CD4-positive, alpha-beta T cell treated with Interleukin-2 at 100 ng/mL for 4 hours (primary cell): ENCODE results near the gene ASB13.
"Not testable (repeated sequence)": the region's sequence is repeated elsewhere in the genome, so short reads cannot be mapped to it uniquely, and the experiment has no call there.

Experiments
- DNase-seq: peaks from one replicate; pipeline ENCODE4 v3.0.0-alpha.2; 2020; ENCODE audit warnings: low spot score

Gene ASB13

DNA sequence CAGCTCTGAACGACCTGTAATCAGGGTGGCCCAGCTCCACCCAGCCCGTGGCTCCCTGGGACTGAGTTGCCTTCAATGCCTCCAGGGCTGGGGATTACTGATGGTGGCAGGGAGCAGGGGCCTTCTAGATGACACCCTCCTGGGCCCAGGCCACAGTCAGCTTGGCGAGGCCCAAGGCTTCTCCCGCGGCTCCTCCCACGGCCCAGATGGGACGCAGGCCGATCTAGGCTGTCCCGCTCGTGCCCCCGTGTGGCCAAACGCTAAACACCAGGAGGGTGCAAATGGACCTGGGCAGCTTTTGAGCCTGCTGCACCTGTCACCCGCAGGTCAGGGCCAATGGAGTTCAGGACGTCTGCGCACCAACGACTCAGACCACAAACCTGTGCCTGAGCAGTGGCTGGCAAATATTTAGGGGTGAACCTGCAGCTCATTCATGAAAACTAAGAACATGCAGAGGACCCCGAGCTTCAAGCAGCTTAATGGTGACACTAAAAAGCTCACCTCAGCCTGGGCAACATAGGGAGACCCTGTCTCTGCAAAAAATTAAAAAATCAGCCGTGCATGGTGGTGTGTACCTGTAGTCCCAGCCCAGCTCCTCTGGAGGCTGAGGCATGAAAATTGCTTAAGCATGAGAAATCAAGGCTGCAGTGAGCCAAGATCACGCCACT, 43.2 kb downstream of the ASB13 start:
- peak; percentile 79 for DNase-seq

DNA sequence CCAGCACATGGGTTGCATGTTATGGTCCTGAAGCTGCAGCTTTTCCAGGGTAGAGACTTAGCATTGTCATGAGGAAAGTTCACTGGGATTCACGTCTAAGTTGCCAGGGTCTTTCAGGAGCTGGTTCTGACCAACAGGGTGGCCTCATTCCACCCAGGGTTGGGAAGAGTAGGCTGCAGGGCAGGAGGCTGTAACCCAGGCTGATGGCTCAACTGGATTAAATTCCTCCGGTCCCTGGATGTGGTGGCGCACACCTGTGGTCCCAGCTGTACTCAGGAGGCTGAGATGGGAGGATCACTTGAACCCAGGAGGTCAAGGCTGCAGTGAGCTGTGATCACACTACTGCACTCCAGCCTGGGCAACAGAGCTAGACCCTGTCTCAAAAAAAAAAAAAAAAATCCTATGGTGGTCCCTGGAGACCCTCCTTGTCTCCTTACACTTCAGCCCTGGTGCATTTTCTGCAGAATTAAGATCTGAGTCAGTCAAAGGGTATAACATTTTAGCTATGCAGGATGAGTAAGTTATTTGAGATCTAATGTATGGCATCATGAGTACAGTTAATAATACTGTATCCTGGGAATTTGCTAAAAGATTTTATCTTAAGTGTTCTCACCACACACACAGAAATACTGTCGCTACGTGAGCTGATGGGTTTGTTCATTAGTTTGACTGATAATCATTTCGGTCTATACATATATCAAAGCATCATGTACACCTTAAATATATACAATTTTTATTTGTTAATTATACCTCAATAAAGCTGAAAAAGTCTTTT, 44.0 kb downstream of the ASB13 start:
- no peak for DNase-seq

DNA sequence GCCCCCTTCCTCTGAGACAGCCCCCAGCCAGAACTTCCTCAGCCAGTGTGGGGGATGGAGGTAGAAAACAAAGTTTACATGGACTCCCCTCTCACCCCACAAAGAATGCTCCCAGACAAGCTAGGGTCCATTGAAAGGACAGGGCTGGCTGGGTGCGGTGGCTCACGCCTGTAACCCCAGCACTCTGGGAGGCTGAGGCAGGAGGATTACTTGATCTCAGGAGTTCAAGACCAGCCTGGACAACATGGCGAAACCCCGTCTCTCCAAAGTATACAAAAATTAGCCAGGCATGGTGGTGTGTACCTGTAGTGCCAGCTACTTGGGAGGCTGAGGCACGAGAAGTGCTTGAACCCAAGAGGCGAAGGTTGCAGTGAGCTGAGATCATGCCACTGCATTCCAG, 45.0 kb downstream of the ASB13 start:
- not testable (repeated sequence) for DNase-seq

DNA sequence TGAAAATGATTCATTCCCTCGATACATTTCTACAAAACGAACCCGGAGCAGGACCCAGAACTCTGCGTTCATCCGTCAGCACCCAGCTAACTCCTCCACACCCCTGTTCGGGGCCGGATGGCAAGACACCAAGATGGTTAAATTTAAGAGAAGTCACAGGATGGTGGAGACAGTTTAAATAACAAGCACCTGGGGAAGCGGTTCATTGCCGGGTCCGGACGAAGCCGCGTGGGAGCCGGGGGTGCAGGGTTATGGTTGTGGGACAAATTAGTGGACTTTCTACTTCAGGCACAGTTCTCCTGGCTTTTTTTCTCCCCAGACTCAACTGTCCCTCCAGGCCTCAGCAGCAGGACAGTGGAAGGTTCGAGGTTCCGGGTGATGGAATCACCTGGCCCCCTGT, 45.4 kb downstream of the ASB13 start:
- no peak for DNase-seq

DNA sequence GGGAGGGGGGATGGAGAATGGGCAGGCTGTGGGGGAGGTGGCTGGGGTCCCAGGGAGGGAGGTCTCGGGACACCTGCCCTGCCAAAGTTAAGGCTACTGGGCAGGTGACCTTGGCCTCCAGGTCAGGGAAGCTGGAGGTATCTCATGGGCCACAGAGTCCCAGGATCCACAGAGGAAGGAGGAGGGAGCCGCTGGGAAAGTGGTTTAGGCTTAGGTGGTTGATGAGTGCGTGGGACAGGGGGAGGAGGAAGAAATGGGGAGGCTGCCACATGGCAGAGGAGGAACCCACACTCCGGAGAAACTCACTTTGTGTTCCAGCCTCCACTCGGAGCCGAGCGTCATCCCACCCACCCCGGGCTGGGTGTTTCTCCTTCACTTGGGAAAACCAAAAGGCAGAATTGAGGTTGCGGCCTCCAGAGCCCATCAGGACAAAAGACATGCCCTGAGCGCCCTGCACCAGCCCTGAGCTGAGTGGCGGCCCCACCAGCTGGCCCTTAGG, 46.1 kb downstream of the ASB13 start:
- no peak for DNase-seq

DNA sequence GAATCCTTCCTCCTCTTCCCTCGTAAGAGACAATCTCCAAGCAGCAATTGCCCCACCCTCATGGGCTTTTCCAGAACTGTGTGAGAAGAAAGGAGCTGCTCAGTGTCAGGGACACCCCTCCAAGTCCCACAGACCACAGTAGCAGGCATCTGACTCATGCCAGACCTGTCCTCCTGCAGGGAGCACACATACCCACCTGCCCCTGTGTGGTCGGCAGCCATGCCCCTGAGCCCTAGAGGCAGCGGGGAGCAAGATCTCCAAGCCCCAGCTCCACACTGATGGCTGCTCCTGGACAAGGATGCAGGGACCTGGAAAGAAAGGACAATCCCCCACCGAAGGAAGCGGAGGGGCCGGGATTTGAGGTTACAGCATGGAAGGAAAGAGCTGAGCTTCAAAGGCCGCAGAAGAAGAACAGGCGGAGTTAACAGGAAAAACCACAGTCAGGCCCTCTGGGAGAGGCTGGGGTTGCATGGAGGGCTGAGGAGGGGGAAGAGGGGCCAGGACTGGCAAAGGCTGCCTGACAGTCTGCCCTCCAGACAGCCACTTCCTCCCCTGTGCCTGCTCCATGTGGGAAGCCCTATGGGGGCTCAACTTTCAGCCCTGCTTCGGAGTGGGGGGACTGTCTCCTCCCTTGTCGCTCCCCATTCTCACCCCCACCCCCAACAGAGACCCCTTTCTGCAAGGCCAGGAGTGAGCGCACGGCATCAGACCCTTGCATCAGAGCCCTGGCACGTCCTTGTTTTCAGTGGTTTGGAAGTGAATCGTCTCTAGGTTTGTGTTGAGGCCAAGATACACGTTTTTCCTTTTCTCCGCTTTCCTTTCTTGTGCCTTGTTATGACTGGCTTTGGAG, 46.8 kb downstream of the ASB13 start:
- no peak for DNase-seq

DNA sequence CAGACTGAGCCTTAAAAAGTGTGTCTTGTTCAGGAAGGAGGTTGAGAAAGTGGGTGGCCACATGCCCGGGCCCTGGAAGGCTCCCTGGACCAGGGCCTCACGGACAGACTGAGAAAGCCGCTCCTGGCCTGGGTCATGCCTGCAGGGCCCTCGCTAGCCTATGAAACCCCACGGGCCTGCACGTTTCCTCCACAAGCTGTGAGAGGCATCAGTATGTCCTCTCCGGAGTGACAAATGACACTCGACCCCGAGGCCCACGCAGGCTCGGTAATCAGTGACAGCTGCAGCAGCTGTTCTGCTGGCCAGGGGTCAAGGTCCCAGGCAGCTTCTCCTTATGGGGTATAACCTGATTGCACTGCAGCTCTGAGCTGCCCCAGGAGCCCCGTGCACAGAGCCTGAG, 47.6 kb downstream of the ASB13 start:
- DNase-seq = no peak

DNA sequence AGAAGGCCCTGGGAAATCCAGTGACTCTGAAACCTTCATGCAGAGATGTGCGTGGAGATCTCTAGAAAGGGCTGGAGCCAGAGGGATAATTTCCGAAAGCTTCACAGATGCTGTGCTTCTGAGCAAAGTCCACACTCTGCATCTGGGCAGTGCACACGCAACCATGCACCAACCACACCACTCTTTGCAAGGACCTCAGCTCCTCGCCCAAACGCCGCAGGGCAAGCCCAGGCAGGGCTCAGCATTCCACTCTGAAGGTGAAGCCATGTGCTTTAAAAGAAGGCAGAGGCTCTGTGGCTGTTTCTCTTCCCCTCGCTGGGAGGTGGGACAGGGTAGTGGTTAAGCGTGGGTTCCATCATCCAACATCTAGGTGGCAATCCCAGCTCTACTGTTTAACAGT, 48.4 kb downstream of the ASB13 start:
- DNase-seq = no peak

DNA sequence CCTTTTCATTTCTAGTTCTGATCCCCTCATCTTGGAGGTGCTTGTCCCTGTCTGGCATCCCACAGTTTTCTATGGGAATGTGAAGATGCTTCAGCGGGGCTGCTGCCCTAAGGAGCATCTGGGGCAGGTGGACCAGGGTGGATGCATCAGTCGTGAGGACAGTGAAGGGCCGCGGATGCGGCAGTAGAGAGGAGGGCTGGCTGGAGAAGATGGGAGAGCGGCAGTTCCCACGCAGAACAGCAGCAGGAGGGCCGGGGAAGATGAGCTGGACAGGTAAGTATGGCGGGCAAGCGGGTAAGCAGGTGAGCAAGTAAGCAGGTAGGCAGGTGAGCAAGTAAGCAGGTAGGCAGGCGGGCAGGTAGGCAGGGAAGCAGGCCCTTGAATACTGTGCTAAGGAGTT, 48.9 kb downstream of the ASB13 start:
- no peak for DNase-seq

DNA sequence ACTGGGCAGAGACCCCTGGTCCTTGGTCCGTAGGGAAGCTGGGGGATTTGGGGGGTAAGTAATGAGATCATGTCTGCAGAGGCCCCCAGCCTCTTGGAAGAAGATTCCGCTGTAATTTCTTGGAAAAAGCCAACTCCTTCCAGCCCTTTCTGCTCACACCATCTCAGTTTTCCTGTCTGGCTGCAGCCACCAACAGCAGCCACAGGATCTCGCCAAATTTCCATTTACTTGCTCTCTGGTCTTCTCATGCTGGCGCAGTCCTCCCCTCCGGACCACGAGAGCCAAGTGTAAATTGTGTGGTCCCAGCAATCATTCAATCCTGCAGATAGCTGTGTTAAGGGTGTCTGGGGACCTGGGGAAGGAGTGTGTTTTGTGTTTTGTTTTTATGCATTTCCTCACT, 49.6 kb downstream of the ASB13 start:
- no peak for DNase-seq

DNA sequence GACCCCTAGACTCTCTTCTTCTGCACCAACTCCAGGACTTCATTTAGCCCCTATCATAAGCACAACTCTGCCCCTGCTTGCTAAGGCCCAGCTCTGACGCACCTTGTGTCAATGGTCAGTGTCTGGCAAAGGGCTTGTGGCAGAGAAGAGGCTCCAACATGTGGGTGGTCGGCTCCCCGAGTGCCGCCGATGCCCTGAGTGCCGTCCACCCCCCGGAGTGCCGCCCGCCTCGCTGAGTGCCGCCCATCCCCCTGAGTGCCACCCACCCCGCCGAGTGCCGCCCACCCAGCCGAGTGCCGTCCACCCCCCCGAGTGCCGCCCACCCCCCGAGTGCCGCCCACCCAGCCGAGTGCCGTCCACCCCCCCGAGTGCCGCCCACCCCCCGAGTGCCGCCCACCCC, 50.3 kb downstream of the ASB13 start:
- DNase-seq = no peak

DNA sequence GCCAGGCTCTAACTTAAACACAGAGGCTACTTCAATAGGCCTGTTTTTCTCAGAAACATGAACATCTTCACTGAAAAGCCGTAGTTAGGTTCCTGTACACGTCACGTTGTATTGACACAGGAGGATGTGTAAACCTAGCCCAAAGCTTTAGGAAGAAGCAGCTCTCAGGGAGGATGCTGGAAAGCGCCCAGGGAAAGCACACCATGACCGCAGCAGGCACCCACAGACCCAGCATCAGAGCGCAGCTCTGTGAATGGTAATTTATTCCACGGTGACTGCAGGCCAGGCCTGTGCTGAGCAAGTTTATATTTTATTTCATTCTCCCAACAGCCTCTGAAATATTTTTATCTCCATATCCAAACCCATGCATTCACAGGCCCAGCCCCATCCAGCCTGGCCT, 51.1 kb downstream of the ASB13 start:
- DNase-seq = no peak

DNA sequence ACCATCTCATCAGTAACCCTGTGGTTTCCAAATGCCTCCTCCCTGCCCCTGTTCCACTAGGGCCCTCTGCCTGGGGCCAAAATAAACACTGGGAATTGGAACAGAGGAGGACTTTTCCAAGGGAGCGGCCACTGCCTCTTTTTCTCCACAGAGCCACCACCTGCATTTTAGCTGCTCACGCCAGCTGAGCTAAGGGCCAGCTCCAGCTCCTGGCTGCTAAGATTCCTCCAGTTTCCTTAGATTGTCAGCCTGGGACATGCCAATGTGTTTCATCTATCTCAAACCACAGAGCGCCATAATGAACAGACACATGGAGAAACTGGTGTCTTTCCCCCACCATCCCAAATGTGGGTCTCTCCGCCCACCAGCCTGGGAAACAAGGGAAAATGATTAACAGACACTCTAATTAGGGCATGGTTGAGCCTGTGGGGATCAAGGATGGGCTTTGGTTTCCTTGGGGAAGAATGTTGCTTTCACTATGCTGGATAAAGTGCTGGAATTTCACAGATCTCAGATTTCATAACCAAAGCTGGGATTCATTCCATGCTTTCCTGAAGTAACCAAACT, 52.2 kb downstream of the ASB13 start:
- no peak for DNase-seq

DNA sequence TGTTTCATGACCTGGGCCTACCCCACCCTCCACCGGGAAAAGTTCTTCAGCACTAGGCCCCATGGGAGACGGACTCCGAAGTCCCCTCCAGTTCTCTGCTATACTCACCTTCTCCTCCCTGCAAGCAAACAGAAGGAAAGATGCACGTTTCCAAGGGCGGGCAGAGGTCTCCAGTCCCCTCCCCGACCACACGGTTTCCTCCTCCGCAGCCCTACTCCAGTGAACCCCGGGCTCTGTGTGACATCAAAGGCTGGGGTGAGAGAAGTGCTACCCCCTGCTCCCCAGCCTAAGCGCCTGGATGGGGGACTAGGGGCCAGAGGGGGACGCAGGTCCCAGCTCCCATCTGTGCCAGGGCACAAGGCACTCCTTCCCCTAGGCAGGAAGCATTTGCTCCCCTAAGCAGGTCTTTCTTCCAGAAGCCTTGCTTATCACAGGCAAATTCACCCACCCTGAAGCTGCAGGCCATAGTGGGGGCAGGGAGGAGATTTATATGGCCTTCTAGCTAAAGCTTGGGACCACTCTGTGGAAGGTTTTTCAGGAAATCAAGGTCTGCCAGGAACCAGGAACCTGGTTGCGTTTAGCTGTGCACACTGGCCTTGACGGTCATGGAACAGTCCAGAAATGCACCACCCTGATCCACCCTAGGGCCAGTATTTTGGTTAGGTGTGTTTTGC, 52.8 kb downstream of the ASB13 start:
- DNase-seq = no peak

DNA sequence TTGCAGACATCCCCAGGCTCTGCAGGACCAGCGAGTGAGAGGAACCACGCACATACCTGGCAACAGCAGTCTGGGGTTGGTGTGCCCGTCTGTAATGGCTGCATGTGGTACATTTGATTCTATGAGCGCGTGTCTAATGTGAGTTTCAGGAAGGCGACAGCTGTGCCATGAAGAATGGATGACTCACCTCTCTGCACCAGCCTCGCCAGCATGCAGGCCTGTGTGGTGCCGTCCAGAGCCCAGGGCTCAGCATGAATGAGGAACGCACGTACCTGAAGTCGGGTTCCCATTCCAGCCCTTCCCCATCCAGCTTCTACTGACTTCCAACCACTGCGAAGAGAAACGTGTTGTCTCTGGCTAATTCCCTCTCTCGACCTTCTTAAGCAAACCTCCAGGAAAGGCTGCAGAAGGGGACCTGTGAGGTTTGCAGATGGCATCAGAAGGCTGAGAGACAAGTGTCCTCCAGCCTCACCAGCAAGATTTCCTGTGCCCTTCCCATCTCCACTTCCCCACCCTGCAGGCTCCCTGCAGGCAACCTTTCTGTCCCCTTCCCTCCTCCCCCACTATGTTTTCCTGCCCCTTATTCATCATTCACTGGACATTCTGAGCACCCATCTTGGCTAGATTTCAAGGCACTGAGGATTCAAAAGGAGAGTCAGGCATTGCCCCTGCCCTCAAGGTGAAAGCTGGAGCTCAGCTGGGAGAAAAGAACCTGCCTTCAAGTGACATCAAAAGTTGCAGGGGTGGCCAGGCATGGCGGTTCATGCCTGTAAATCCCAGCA, 54.3 kb downstream of the ASB13 start:
- DNase-seq = no peak

DNA sequence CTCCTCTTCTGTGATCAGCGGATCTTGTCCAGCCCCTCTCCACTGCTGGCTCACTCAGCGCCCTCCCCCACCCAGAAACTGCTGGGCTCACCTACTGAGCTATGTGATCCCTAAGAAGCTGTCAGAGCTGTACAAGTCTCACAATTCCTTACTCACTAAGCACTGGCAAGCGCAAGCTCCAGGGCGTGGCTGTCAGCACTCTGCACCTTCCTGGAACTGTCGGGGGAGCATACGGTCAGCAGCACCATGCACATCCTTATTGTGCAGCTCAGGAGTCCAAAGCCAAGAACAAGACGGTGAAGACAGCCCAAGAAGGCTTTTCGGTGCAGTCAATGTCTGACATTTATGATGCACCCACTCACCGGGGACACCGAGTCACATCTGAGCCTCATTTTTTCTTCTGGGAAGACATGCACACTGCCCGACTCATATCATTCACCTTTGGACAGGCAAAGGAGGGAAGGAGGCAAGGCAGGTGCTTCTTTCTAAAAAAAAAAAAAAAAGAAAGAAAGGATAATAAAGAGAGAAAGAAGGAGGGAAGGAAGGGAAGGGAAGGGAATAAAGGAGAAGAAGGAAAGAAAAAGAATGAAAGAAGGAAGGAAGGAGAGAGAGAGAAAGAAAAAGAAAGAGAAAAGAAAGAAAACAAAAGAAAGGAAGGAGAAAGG, 56.3 kb downstream of the ASB13 start:
- DNase-seq = no peak

DNA sequence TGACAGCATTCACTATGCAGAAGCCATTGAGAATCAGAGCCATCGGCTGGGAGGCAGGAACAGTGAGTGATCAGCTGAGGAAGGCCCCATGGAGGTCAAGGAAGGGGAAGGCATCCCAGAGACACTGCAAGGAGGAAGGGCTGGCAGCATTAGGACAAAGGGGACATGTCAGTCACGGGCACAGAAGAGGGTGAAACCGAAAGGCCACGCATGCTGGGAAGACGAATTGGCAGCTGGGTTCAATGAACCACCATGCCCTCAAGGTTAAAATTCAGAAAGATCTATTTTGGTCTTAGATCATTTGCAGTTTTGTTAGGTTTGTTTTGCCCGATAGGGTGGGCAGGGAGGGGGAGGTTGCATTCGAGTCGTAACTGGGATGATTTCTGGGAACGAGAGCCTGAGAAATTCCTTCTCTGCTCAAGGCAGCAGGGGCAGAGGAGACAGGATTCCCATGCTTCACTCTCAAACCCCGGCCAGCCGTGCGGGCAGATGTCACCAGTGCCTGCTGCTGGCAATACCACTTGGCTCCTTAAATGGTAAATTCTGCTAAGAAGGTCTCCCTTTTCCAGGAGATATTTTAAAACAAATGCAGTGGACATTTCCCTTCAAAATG, 57.7 kb downstream of the ASB13 start:
- DNase-seq = no peak

DNA sequence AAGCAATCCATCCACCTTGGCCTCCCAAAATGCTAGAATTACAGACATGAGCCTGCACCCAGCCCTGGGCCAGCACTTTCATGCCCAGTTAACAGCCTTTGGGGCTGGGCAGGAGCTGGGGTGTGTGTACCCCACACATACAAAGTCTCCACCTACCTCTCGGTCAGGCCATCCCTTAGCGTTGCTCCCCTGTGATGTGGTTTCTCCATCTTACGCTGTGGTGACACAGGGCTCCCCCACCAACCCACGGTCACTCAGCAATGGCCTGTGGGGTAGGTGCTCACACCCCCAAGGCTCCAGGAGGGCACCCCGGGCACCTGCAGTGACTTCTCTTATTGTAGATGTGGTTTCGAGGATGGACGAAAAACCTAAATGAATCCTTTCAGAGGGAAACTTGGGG, 58.8 kb downstream of the ASB13 start:
- DNase-seq = no peak

DNA sequence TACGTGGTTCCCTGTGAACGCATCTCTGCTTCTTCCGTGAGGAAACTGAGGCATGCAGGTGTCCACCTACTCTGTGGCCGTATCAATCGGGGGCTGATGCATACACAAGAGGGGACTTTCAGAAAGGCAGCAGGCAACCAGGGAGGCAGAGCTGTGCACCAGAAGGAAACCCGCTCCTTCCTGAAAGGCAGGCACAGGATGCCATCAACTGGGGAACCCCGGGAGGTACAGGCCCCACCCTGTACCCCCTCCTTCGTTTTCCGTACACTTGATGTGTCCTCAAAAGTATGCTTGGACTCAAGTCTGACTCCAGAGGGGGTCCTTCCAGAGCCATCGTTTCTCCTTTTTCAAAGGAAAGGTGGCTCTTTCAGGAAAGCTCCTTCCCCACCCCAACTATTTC, 59.5 kb downstream of the ASB13 start:
- DNase-seq = no peak

DNA sequence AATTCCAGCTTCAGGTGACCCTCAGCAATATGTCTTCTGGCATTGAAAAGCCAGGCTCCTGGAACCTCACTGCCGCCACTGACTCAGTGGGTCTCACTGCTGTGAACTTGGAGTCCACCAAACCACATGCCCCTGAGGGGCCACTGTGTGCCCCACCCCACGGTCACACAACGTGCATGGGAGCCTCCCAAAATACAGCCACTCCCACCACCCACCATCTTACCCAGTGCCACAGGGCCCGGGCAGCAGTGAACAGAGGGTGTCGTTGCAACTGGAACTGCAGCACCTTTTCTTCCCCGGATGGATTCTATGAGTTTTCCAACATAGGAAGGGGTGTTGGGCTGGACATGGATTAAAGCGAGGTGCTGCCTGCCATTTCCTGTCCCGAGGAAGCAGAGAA, 60.1 kb downstream of the ASB13 start:
- no peak for DNase-seq
